Fibroblast of the aortic adventitia (primary cell): ENCODE data around the gene COL8A1. TPM values are rescaled to one million over a fixed set of nuclear protein-coding genes. Genes with fewer than 3 reads are reported as not detected.

Source experiments
- DNase-seq: peaks from one replicate; pipeline ENCODE4 v3.0.0-alpha.2; 2010; ENCODE audit warnings: low read depth
- H3K4me3 ChIP-seq: 2 replicates; pipeline ENCODE4 v1.5.1; 2011; ENCODE audit warnings: low read depth, mild to moderate bottlenecking, control low read depth, low read length, moderate library complexity
- CTCF ChIP-seq: IDR thresholded peaks from 2 replicates; pipeline ENCODE4 v1.5.1; 2011; ENCODE audit warnings: mild to moderate bottlenecking, low read length, control low read depth, inconsistent platforms; ENCODE audit not compliant: insufficient read depth
- total RNA-seq: library from RNA; depleted of rRNA; stranded (reverse); fragments of >200 nt; gene quantifications from 2 replicates; pipeline ENCODE4 v1.2.3, GENCODE V29; 2012; ENCODE audit warnings: low replicate concordance

Gene COL8A1
- total RNA-seq, 1 donor, result 25.1 TPM

- no peak for TF ChIP-seq CTCF
- H3K4me3 ChIP-seq, result no peak overlapping the region
- no peak for DNase-seq
These were observed 121.6 kb downstream of the COL8A1 start for GRCh38 chr3:99760031-99760430.

DNA sequence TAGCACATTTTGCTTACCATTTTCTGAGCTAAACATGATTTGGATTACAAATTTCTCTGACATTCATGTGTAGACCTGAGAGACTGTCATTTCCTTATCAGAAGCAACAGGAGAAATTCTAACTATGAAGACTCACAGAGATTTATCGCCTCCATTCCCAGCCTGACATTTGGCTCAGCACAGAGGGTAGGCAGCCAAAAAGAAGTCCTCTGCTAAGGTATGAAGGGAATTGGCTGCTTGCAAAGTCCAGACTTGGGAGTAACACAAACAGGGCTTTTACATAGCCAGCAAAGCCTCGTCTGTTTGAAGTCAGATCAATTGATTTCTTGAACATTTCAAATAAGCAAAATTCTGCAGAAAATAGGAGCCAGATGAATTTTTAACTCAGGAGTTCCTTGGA, 122.2 kb downstream of the COL8A1 start:
- H3K4me3 ChIP-seq, result no peak overlapping the region
- DNase-seq, result peak; percentile 91
- no peak for TF ChIP-seq CTCF

GRCh38 chr3:99761415-99762165, 123.2 kb downstream of the COL8A1 start:
- no peak for TF ChIP-seq CTCF
- no peak overlapping the region for H3K4me3 ChIP-seq
- DNase-seq, result no peak

GRCh38 chr3:99762901-99763300, 124.5 kb downstream of the COL8A1 start:
- no peak for TF ChIP-seq CTCF
- H3K4me3 ChIP-seq, result no peak overlapping the region
- no peak for DNase-seq

- no peak for DNase-seq
- no peak overlapping the region for H3K4me3 ChIP-seq
- no peak for TF ChIP-seq CTCF
These were observed 126.0 kb downstream of the COL8A1 start for GRCh38 chr3:99764377-99764776.

GRCh38 chr3:99765042-99765942, 126.9 kb downstream of the COL8A1 start:
- peak; percentile 83 for DNase-seq
- no peak overlapping the region for H3K4me3 ChIP-seq
- TF ChIP-seq CTCF, result no peak
